ENCODE measurements around the gene RAPGEF1. TPM values are rescaled to one million over a fixed set of nuclear protein-coding genes. Genes with fewer than 3 reads are reported as not detected.

The RAPGEF1 gene
- total and polyA plus RNA-seq, 12 donors, result 14.5 to 136 (median 49.1) TPM

GRCh38 chr9:131593091-131593820, 146.6 kb downstream of the RAPGEF1 start:
- WGBS, 4 donors, result 77 to 85% (median 80%) methylated on average over 9 to 15 of the region's 15 CpGs
- Histone ChIP-seq H3K4me3 (no peak overlapping the region), H3K9me3 (replicated peaks in 1 of 3) (no peaks in the 10 kb centered on the region), H3K27me3 (no peaks in the 10 kb centered on the region), H3K4me1 (replicated peaks in 1 of 2) (no peaks in the 10 kb centered on the region), H3K36me3 (replicated peaks in 1 of 2) (peaks cover 0 to 60% of the 10 kb centered on the region in 2 donors), H3K27ac (no peak overlapping the region)
- no peak for TF ChIP-seq CTCF (IDR thresholded peaks at IDR 0.05)
- no peak for TF ChIP-seq POLR2A (IDR thresholded peaks at IDR 0.05)
- no peak for DNase-seq
- intact Hi-C loops (cut with DNase I), result no loop called here

GRCh38 chr9:131591845-131592208, 148.0 kb downstream of the RAPGEF1 start:
- Histone ChIP-seq H3K27me3 (no peaks in the 10 kb centered on the region), H3K4me3 (no peak overlapping the region), H3K4me1 (replicated peaks in 1 of 2) (no peaks in the 10 kb centered on the region), H3K9me3 (replicated peaks in 1 of 3) (no peaks in the 10 kb centered on the region), H3K36me3 (replicated peaks in 1 of 2) (peaks cover 0 to 58% of the 10 kb centered on the region in 2 donors), H3K27ac (no peak overlapping the region)
- 72 to 78% (median 74%) methylated on average over 4 to 6 of the region's 6 CpGs for WGBS, 4 donors
- DNase-seq, result no peak
- TF ChIP-seq CTCF (IDR thresholded peaks at IDR 0.05) (no peak), POLR2A (IDR thresholded peaks at IDR 0.05) (no peak)
- intact Hi-C loops (cut with DNase I), result loop anchor here (2.0 kb wide), 1 partner anchor 149 kb away; the partner anchor contains the start of gene RAPGEF1 (in 2 of the 2)

- intact Hi-C loops (cut with DNase I), result loop anchor here (2.0 kb wide), 1 partner anchor 150 kb away; the partner anchor contains the start of gene RAPGEF1 (in 2 of the 2)
- no peaks in the 10 kb centered on the region for H3K9me3 ChIP-seq (replicated peaks in 1 of 3)
- H3K27me3 ChIP-seq, result no peaks in the 10 kb centered on the region
- peak; percentile 77 to 92 (median 87) for DNase-seq
- WGBS, 4 donors, result 63 to 72% (median 68%) methylated on average over 14 to 21 of the region's 21 CpGs
- TF ChIP-seq POLR2A (IDR thresholded peaks at IDR 0.05), result peak in 1 of 2 donors; percentile 37
- peak; percentile 83 to 98 (median 94) for TF ChIP-seq CTCF (IDR thresholded peaks at IDR 0.05)
- no peaks in the 10 kb centered on the region for H3K4me1 ChIP-seq (replicated peaks in 1 of 2)
- no peak overlapping the region for H3K27ac ChIP-seq
- H3K4me3 ChIP-seq, result no peak overlapping the region
- H3K36me3 ChIP-seq (replicated peaks in 1 of 2), result peaks cover 0 to 52% of the 10 kb centered on the region in 2 donors
These were observed 148.7 kb downstream of the RAPGEF1 start for GRCh38 chr9:131590907-131591844.

- Histone ChIP-seq H3K4me3 (no peak overlapping the region), H3K27me3 (no peaks in the 10 kb centered on the region), H3K27ac (no peak overlapping the region), H3K36me3 (replicated peaks in 1 of 2) (peaks cover 0 to 44% of the 10 kb centered on the region in 2 donors), H3K4me1 (replicated peaks in 1 of 2) (no peaks in the 10 kb centered on the region), H3K9me3 (replicated peaks in 1 of 3) (no peaks in the 10 kb centered on the region)
- intact Hi-C loops (cut with DNase I), result loop anchor here (2.0 kb wide), 1 partner anchor 150 kb away; the partner anchor contains the start of gene RAPGEF1 (in 2 of the 2)
- WGBS, 4 donors, result 70 to 80% (median 75%) methylated on average over 5 to 13 of the region's 13 CpGs
- DNase-seq, result no peak
- TF ChIP-seq POLR2A (IDR thresholded peaks at IDR 0.05), result no peak
- no peak for TF ChIP-seq CTCF (IDR thresholded peaks at IDR 0.05)
These were observed 149.4 kb downstream of the RAPGEF1 start for GRCh38 chr9:131590449-131590848.
